Measurements from ENCODE around the gene AMMECR1. TPM values are rescaled to one million over a fixed set of nuclear protein-coding genes. Genes with fewer than 3 reads are reported as not detected.

AMMECR1 gene
- total and polyA plus RNA-seq, 8 donors, result 0.45 to 28.7 (median 3.6) TPM

- H3K4me1 ChIP-seq, result no peaks in the 10 kb centered on the region
- no peak for DNase-seq
- intact Hi-C loops (cut with DNase I; ENCODE audit: low total_unique reads), result no loop called here
- peaks cover 0 to 7% (median 0%) of the 10 kb centered on the region in 4 donors for H3K9me3 ChIP-seq
- H3K36me3 ChIP-seq, result no peaks in the 10 kb centered on the region
- no peaks in the 10 kb centered on the region for H3K27me3 ChIP-seq
- H3K27ac ChIP-seq, result no peak overlapping the region
- no peak overlapping the region for H3K4me3 ChIP-seq
- TF ChIP-seq CTCF (IDR thresholded peaks at IDR 0.05), result no peak
- WGBS, 5 donors, result 74 to 89% (median 81%) methylated on average over 2 of the region's 2 CpGs
Observed at GRCh38 chrX:110287605-110288004, 30.3 kb downstream of the AMMECR1 start.

- no peaks in the 10 kb centered on the region for H3K27me3 ChIP-seq
- peaks cover 0 to 7% (median 0%) of the 10 kb centered on the region in 4 donors for H3K9me3 ChIP-seq
- no peaks in the 10 kb centered on the region for H3K4me1 ChIP-seq
- intact Hi-C loops (cut with DNase I; ENCODE audit: low total_unique reads), result no loop called here
- TF ChIP-seq EP300 (IDR thresholded peaks at IDR 0.05) (no peak), POLR2AphosphoS5 (IDR thresholded peaks at IDR 0.05) (no peak), CTCF (IDR thresholded peaks at IDR 0.05) (no peak), POLR2A (IDR thresholded peaks at IDR 0.05) (no peak)
- no peak overlapping the region for H3K4me3 ChIP-seq
- no peak for DNase-seq
- no peak overlapping the region for H3K27ac ChIP-seq
- no peaks in the 10 kb centered on the region for H3K36me3 ChIP-seq
- 77 to 91% (median 85%) methylated on average over 6 of the region's 6 CpGs for WGBS, 5 donors
Observed at GRCh38 chrX:110286106-110286505, 31.8 kb downstream of the AMMECR1 start.

GRCh38 chrX:110284159-110284558 lies 33.7 kb downstream of the AMMECR1 start:
- no peak overlapping the region for H3K4me3 ChIP-seq
- DNase-seq, result no peak
- H3K27ac ChIP-seq, result no peak overlapping the region
- intact Hi-C loops (cut with DNase I; ENCODE audit: low total_unique reads), result no loop called here
- TF ChIP-seq EP300 (IDR thresholded peaks at IDR 0.05) (no peak), POLR2AphosphoS5 (IDR thresholded peaks at IDR 0.05) (no peak), CTCF (IDR thresholded peaks at IDR 0.05) (no peak), POLR2A (IDR thresholded peaks at IDR 0.05) (no peak)
- no peaks in the 10 kb centered on the region for H3K4me1 ChIP-seq
- H3K27me3 ChIP-seq, result no peaks in the 10 kb centered on the region
- 69 to 90% (median 82%) methylated on average over 2 of the region's 2 CpGs; no CpG with 5 or more reads in 1 of the 5 donors for WGBS, 5 donors
- peaks cover 0 to 7% (median 0%) of the 10 kb centered on the region in 4 donors for H3K9me3 ChIP-seq
- H3K36me3 ChIP-seq, result no peaks in the 10 kb centered on the region

GRCh38 chrX:110282922-110283321 lies 35.0 kb downstream of the AMMECR1 start:
- intact Hi-C loops (cut with DNase I; ENCODE audit: low total_unique reads), result no loop called here
- Histone ChIP-seq H3K9me3 (peaks cover 0 to 7% (median 0%) of the 10 kb centered on the region in 4 donors), H3K4me1 (peaks cover 0 to 10% (median 0%) of the 10 kb centered on the region in 4 donors), H3K27me3 (no peaks in the 10 kb centered on the region), H3K36me3 (no peaks in the 10 kb centered on the region), H3K27ac (no peak overlapping the region), H3K4me3 (no peak overlapping the region)
- DNase-seq, result no peak
- TF ChIP-seq POLR2A (IDR thresholded peaks at IDR 0.05) (no peak), EP300 (IDR thresholded peaks at IDR 0.05) (no peak), CTCF (IDR thresholded peaks at IDR 0.05) (no peak), POLR2AphosphoS5 (IDR thresholded peaks at IDR 0.05) (no peak)
